Stimulated activated CD8-positive, alpha-beta memory T cell treated with anti-CD3 and anti-CD28 coated beads, Interleukin-2, amount 100 ng/mL, for 1 hour (primary cell): ENCODE measurements around the gene SSTR4.
"Not testable (repeated sequence)": the region's sequence is repeated elsewhere in the genome, so short reads cannot be mapped to it uniquely, and the experiment has no call there.

Source experiments
- DNase-seq, 2 donors: peaks; one replicate each; pipeline ENCODE4 v3.0.0-alpha.2; 2020; ENCODE audit warnings: low read depth in 2 of 2

SSTR4 gene

GRCh38 chr20:23018941-23019340, 16.2 kb upstream of the SSTR4 start:
- no peak for DNase-seq

DNA sequence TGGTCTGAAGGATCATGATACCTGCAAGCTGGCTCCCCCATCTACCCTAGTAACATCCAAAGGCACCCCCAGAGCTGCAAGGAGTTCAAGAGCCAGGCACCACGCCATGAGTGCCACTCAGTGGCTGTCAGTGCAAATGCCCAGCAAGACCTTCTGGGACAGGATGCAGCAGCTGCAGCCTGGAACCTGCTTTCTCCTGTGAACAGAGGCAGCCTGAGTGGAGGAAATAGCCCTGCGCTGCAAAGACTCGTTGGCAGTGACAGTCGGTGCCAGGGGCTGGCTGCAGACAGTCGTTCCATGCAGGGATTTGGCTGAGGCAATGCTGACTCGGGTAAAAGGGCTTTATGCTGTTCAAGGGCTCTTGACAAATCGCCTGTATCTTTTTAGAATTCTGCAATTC, 15.7 kb upstream of the SSTR4 start:
- no peak for DNase-seq

- DNase-seq = no peak
Observed at GRCh38 chr20:23020230-23021018, 14.7 kb upstream of the SSTR4 start.

GRCh38 chr20:23021541-23021940, 13.6 kb upstream of the SSTR4 start:
- DNase-seq = no peak

- DNase-seq = no peak
Observed at GRCh38 chr20:23021951-23022350, 13.2 kb upstream of the SSTR4 start.

GRCh38 chr20:23022849-23023248, 12.3 kb upstream of the SSTR4 start:
- DNase-seq = no peak

DNA sequence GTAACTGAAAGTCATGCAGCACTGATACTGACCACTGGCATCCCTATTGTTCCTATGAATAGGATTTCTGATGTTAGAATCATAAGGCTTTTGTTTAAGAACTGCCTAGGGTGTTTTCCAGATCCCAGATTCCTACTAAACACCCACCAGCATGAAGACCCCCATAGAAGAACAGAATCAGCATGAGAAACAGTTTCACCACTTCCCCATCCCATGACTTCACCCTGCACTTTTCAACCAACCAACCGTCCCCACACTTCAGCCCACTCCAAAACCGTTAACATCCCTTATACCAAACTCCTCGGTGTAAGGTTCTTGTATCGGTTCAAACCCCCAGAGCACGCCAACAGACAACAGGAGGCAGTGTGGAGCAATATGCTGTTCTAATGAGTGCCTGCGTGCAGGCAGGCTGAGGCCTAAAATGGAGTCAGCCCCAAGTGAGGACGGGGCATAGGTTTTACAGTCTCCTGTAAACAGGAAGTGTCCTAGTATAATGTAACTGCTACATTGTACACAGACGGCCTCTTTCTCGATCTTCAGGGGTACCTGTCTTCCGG, 11.4 kb upstream of the SSTR4 start:
- DNase-seq = no peak

DNA sequence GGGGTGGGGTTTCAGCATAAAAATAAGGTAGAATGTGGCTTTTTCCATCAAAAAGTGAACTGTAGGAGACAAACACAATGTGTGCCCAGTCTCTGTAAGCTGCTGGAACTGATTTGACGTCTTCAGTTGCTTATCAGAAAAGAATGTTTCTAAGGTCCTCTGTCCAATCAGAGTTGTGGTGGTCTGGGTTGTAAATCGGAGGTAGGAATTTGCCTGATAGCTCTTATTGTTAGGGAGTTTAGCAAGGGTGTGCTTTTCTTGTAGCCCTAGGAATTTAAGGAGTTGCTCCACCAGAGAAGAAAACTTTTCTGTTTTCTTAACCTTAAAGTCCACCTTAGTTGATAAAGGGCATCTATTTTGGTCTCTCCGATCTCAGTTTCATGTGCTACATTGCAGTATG, 10.4 kb upstream of the SSTR4 start:
- no peak for DNase-seq

GRCh38 chr20:23025503-23025902, 9.6 kb upstream of the SSTR4 start:
- not testable (repeated sequence) for DNase-seq

GRCh38 chr20:23027721-23028120, 7.4 kb upstream of the SSTR4 start:
- DNase-seq = no peak

DNA sequence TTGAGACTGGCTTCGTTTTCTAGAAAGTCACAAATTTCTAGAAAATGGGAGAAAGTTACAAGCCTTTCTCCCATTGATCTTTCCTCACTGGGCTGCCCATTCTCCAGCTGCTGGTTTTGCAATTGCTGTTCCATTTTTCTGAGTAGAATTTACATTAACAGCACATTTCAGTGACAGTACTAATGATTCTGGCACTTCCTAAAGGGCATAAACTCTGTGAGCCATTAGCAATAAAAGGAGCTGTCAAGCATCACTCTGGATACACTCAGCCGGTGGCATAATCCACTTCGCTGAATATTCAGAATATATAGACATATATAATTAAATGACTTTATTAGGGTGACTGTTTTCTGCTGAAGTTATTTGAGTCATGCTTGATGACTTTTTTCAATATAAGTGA, 6.7 kb upstream of the SSTR4 start:
- DNase-seq = no peak

- DNase-seq = no peak
Observed at GRCh38 chr20:23029324-23029723, 5.8 kb upstream of the SSTR4 start.

DNA sequence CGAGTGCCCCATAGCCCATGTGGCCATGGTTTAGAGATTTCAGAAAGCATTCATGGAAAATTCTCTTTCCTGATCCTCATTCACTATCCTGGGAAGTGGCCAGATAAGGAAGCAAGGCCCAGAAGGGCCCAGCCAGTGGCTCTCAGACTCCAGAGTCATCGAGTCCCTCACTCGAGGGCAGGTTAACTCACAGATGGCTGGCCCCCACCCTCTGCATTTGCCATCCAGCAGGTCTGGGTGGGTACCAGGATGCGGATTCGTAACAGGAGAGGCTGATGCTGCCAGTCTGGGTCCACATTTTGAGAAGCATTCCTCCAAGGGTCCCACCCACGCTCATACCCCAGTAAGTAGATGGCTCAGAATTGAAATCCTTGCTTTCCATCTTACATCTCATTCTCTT, 3.8 kb upstream of the SSTR4 start:
- DNase-seq = no peak

- no peak for DNase-seq
Observed at GRCh38 chr20:23032056-23032749, 2.9 kb upstream of the SSTR4 start.

- no peak for DNase-seq
Observed at GRCh38 chr20:23032750-23033078, 2.4 kb upstream of the SSTR4 start.

GRCh38 chr20:23033918-23034317, 1.2 kb upstream of the SSTR4 start:
- no peak for DNase-seq

DNA sequence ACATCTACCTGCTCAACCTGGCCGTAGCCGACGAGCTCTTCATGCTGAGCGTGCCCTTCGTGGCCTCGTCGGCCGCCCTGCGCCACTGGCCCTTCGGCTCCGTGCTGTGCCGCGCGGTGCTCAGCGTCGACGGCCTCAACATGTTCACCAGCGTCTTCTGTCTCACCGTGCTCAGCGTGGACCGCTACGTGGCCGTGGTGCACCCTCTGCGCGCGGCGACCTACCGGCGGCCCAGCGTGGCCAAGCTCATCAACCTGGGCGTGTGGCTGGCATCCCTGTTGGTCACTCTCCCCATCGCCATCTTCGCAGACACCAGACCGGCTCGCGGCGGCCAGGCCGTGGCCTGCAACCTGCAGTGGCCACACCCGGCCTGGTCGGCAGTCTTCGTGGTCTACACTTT, 619 bp downstream of the SSTR4 start:
- no peak for DNase-seq

GRCh38 chr20:23036371-23036770, 1.3 kb downstream of the SSTR4 start:
- no peak for DNase-seq

DNA sequence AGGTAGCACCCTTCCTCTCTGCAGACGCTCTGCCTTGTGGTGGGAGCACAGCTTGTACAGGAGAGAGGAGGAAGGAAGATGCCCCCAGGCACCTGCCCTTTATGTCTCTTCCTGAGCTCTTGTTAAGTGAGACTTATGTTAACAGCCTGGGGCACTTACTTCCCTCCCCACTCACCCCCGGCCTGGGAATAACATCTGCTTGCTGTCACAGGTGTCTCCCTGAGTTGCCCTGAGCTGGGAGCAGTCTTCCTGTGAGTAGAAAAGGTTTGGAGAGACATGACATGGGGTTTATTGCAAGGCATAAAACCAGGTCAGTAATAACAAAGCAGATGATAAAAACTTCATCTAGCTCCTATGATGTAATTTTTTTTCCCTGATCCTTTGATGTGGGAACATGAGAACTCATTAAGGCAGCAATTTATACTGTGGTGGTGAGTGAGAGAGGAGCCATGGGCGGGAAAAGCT, 1.9 kb downstream of the SSTR4 start:
- DNase-seq = no peak

- no peak for DNase-seq
Observed at GRCh38 chr20:23039136-23039875, 4.2 kb downstream of the SSTR4 start.

GRCh38 chr20:23039885-23040508, 4.9 kb downstream of the SSTR4 start:
- DNase-seq = no peak

- DNase-seq = no peak
Observed at GRCh38 chr20:23042270-23042669, 7.2 kb downstream of the SSTR4 start.
